HG03571 (cell line): ENCODE data around the gene SDE2.

Experiments
- ATAC-seq: cut with Tn5 transposase; IDR thresholded peaks from one replicate; pipeline ENCODE4 v1.9.1; 2021; ENCODE audit not compliant: unreplicated experiment

The SDE2 gene

GRCh38 chr1:225999227-225999911 lies at the start of gene SDE2:
Gene SDE2 (minus strand): TSS chr1:225999343. CDS start chr1:225999312, 31 bp downstream.
- ATAC-seq: peak; percentile 78

GRCh38 chr1:226048886-226049285 lies 49.7 kb upstream of the SDE2 start:
- ATAC-seq: no peak

- no peak for ATAC-seq
Observed at GRCh38 chr1:226047495-226047894, 48.4 kb upstream of the SDE2 start.

GRCh38 chr1:226046240-226046639 lies 47.1 kb upstream of the SDE2 start:
- ATAC-seq: no peak

GRCh38 chr1:226044514-226045101 lies 45.5 kb upstream of the SDE2 start:
- no peak for ATAC-seq

GRCh38 chr1:226041419-226041818 lies 42.3 kb upstream of the SDE2 start:
- no peak for ATAC-seq

GRCh38 chr1:226038661-226039060 lies 39.5 kb upstream of the SDE2 start:
- no peak for ATAC-seq

- no peak for ATAC-seq
Observed at GRCh38 chr1:226035915-226036314, 36.8 kb upstream of the SDE2 start.

- ATAC-seq: no peak
Observed at GRCh38 chr1:226034482-226034881, 35.3 kb upstream of the SDE2 start.

GRCh38 chr1:226033991-226034390 lies 34.8 kb upstream of the SDE2 start:
- ATAC-seq: no peak

GRCh38 chr1:226033582-226033981 lies 34.4 kb upstream of the SDE2 start:
- ATAC-seq: no peak

GRCh38 chr1:226029568-226030225 lies 30.6 kb upstream of the SDE2 start:
- no peak for ATAC-seq

GRCh38 chr1:226029093-226029496 lies 30.0 kb upstream of the SDE2 start:
- peak; percentile 84 for ATAC-seq

GRCh38 chr1:226027538-226028217 lies 28.5 kb upstream of the SDE2 start:
- ATAC-seq: no peak

- no peak for ATAC-seq
Observed at GRCh38 chr1:226026833-226027232, 27.7 kb upstream of the SDE2 start.

- no peak for ATAC-seq
Observed at GRCh38 chr1:226023735-226024134, 24.6 kb upstream of the SDE2 start.

- no peak for ATAC-seq
Observed at GRCh38 chr1:226021801-226022200, 22.7 kb upstream of the SDE2 start.

- no peak for ATAC-seq
Observed at GRCh38 chr1:226021401-226021800, 22.3 kb upstream of the SDE2 start.

GRCh38 chr1:226019572-226019971 lies 20.4 kb upstream of the SDE2 start:
- no peak for ATAC-seq

GRCh38 chr1:226017070-226017469 lies 17.9 kb upstream of the SDE2 start:
- no peak for ATAC-seq

GRCh38 chr1:226009650-226010044 lies 10.5 kb upstream of the SDE2 start:
- ATAC-seq: no peak
